NCI-H1048 (cell line): ENCODE results near the gene KCNG1.

Experiments used
- DNase-seq: peaks from one replicate; lab custom pipeline; 2025; lab: John Stamatoyannopoulos, UW

KCNG1 gene

GRCh38 chr20:51036226-51036625, 13.3 kb upstream of the KCNG1 start:
- no peak for DNase-seq

- DNase-seq = no peak
These were observed 12.2 kb upstream of the KCNG1 start for GRCh38 chr20:51034988-51035656.

GRCh38 chr20:51034476-51034875, 11.6 kb upstream of the KCNG1 start:
- DNase-seq = no peak

- DNase-seq = no peak
These were observed 7.3 kb upstream of the KCNG1 start for GRCh38 chr20:51029963-51030920.

GRCh38 chr20:51029556-51029955, 6.6 kb upstream of the KCNG1 start:
- no peak for DNase-seq

- no peak for DNase-seq
These were observed 5.8 kb upstream of the KCNG1 start for GRCh38 chr20:51028616-51029212.

- no peak for DNase-seq
These were observed 4.3 kb upstream of the KCNG1 start for GRCh38 chr20:51027035-51027795.

- no peak for DNase-seq
These were observed 3.4 kb upstream of the KCNG1 start for GRCh38 chr20:51026269-51026668.

- no peak for DNase-seq
These were observed 1.9 kb upstream of the KCNG1 start for GRCh38 chr20:51024761-51025160.

GRCh38 chr20:51023617-51024155, 779 bp upstream of the KCNG1 start:
- no peak for DNase-seq

- DNase-seq = no peak
These were observed 592 bp downstream of the KCNG1 start for GRCh38 chr20:51022227-51022802.

GRCh38 chr20:51021067-51022025, 1.6 kb downstream of the KCNG1 start:
- no peak for DNase-seq

GRCh38 chr20:51020657-51021056, 2.2 kb downstream of the KCNG1 start:
- DNase-seq = no peak

GRCh38 chr20:51019656-51020592, 3.0 kb downstream of the KCNG1 start:
- no peak for DNase-seq

GRCh38 chr20:51017251-51017650, 5.7 kb downstream of the KCNG1 start:
- DNase-seq = no peak

GRCh38 chr20:51016521-51016920, 6.4 kb downstream of the KCNG1 start:
- DNase-seq = no peak

GRCh38 chr20:51014797-51015722, 7.8 kb downstream of the KCNG1 start:
- DNase-seq = no peak
